SK-N-SH treated with all-trans-retinoic acid at 6 μM for 48 hours (cell line): Measurements from ENCODE around the gene LPP.

Source experiments
- ATAC-seq: fragments of 200-7000 bp; cut with Tn5 transposase; 3 replicates; pipeline ENCODE4 v1.9.1; 2020; ENCODE audit warnings: mild to moderate bottlenecking, moderate library complexity
- ARNTL ChIP-seq: fragments of 450-650 bp; formaldehyde crosslinking; IDR thresholded peaks from 2 replicates; pipeline ENCODE4 v1.5.0; 2020; ENCODE audit warnings: low read depth, mild to moderate bottlenecking, moderate library complexity, borderline replicate concordance
- BACH2 ChIP-seq: fragments of 250-450 bp; sonication (Bioruptor Pico); IDR thresholded peaks from 2 replicates; pipeline ENCODE4 v1.9.0; 2021; ENCODE audit warnings: mild to moderate bottlenecking, borderline replicate concordance
- CSDC2 ChIP-seq: fragments of 250-450 bp; sonication (Bioruptor Pico); IDR thresholded peaks from 2 replicates; pipeline ENCODE4 v1.5.0; 2020; ENCODE audit warnings: mild to moderate bottlenecking, moderate library complexity
- ESRRG ChIP-seq: fragments of 250-450 bp; sonication (Bioruptor Pico); IDR thresholded peaks from 2 replicates; pipeline ENCODE4 v1.6.1; 2021; ENCODE audit warnings: mild to moderate bottlenecking
- GLIS3 ChIP-seq: fragments of 250-450 bp; sonication (Bioruptor Pico); IDR thresholded peaks from 2 replicates; pipeline ENCODE4 v1.5.0; 2020; ENCODE audit warnings: mild to moderate bottlenecking, moderate library complexity
- OSR1 ChIP-seq: fragments of 250-450 bp; sonication (Bioruptor Pico); IDR thresholded peaks from 2 replicates; pipeline ENCODE4 v1.8.0; 2022; ENCODE audit warnings: moderate library complexity, mild to moderate bottlenecking, inconsistent platforms
- PPARA ChIP-seq: fragments of 250-450 bp; sonication (Bioruptor Pico); IDR thresholded peaks from 2 replicates; pipeline ENCODE4 v1.5.0; 2020; ENCODE audit warnings: mild to moderate bottlenecking, borderline replicate concordance
- RARB ChIP-seq: fragments of 250-450 bp; sonication (Bioruptor Pico); IDR thresholded peaks from 2 replicates; pipeline ENCODE4 v1.8.0; 2021; ENCODE audit warnings: mild to moderate bottlenecking, moderate library complexity
- SNAI2 ChIP-seq: fragments of 250-450 bp; sonication (Bioruptor Pico); IDR thresholded peaks from 2 replicates; pipeline ENCODE4 v1.5.0; 2020; ENCODE audit warnings: mild to moderate bottlenecking, moderate library complexity
- TCF4 ChIP-seq: fragments of 250-450 bp; sonication (Bioruptor Pico); IDR thresholded peaks from 2 replicates; pipeline ENCODE4 v1.8.0; 2021; ENCODE audit warnings: mild to moderate bottlenecking, moderate library complexity, borderline replicate concordance
- TOX ChIP-seq: fragments of 250-450 bp; sonication (Bioruptor Pico); IDR thresholded peaks from 2 replicates; pipeline ENCODE4 v1.8.0; 2021; ENCODE audit warnings: mild to moderate bottlenecking, moderate library complexity, borderline replicate concordance
- ZC3H10 ChIP-seq: fragments of 250-450 bp; sonication (Bioruptor Pico); IDR thresholded peaks from 2 replicates; pipeline ENCODE4 v1.5.1; 2021; ENCODE audit warnings: mild to moderate bottlenecking, moderate library complexity
- ZFP3 ChIP-seq: fragments of 250-450 bp; sonication (Bioruptor Pico); IDR thresholded peaks from 2 replicates; pipeline ENCODE4 v1.5.0; 2020; ENCODE audit warnings: mild to moderate bottlenecking, moderate library complexity
- ZFP30 ChIP-seq: fragments of 450-650 bp; formaldehyde crosslinking; IDR thresholded peaks from 2 replicates; pipeline ENCODE4 v1.5.0; 2022; ENCODE audit warnings: mild to moderate bottlenecking, moderate library complexity
- ZNF565 ChIP-seq: fragments of 450-650 bp; formaldehyde crosslinking; conservative IDR thresholded peaks from 2 replicates; pipeline ENCODE4 v1.5.0; 2020; ENCODE audit warnings: low read depth, mild to moderate bottlenecking, moderate library complexity
- ZNF8 ChIP-seq: fragments of 450-650 bp; formaldehyde crosslinking; IDR thresholded peaks from 2 replicates; pipeline ENCODE4 v1.5.0; 2020; ENCODE audit warnings: mild to moderate bottlenecking, moderate library complexity
- TF ChIP-seq, protein P1 (sequence below): fragments of 250-450 bp; sonication (Bioruptor Pico); IDR thresholded peaks from 2 replicates; pipeline ENCODE4 v1.5.1; 2020; ENCODE audit warnings: low read depth, mild to moderate bottlenecking, moderate library complexity
- TF ChIP-seq, protein P2 (sequence below): fragments of 250-450 bp; sonication (Bioruptor Pico); IDR thresholded peaks from 2 replicates; pipeline ENCODE4 v1.5.0; 2020; ENCODE audit warnings: mild to moderate bottlenecking, moderate library complexity
- TF ChIP-seq, protein P3 (sequence below): fragments of 250-450 bp; sonication (Bioruptor Pico); IDR thresholded peaks from 2 replicates; pipeline ENCODE4 v1.5.1; 2021; ENCODE audit warnings: mild to moderate bottlenecking, moderate library complexity
- TF ChIP-seq, protein P4 (sequence below): fragments of 250-450 bp; sonication (Bioruptor Pico); IDR thresholded peaks from 2 replicates; pipeline ENCODE4 v1.8.0; 2021; ENCODE audit warnings: low read depth, mild to moderate bottlenecking, moderate library complexity, borderline replicate concordance
- TF ChIP-seq, protein P5 (sequence below): fragments of 250-450 bp; sonication (Bioruptor Pico); IDR thresholded peaks from 2 replicates; pipeline ENCODE4 v1.8.0; 2020; ENCODE audit warnings: mild to moderate bottlenecking, moderate library complexity, borderline replicate concordance

Gene LPP

DNA sequence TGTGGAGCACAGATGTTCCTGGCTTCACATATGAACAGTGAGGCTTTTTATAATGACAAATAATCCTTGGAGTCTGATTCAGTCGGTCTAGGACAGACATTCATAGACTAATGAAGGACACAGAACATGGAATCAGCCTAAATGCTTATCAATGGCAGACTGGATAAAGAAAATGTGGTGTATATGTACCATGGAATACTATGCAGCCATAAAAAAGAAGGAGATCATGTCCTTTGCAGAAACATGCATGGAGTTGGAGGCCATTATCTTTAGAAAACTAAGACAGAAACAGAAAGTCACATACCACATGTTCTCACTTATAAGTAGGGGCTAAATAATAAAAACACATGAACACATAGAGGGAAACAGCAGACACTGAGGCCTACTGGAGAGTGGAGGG, 19.9 kb upstream of the LPP start:
- ATAC-seq = no peak

DNA sequence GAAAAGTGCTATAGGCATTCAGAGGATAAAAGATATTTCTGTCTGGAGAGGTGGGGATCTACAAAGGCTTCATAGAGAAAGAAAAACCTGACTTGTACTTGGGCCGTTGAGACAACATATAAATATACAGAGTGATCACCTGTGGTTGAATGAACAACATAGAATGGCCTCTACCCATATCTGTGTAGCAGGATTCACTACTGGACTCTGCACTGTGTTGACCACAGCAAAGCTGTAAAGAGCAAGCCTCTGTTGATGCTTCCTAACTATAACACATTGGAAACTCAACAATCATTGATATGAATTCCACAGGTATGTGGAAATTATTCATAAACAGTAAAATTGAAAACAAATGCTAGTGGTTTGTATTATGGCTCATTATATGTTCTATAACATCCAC, 19.1 kb upstream of the LPP start:
- no peak for ATAC-seq
- TF ChIP-seq GLIS3 (no peak), CSDC2 (CRISPR knock-in tag) (no peak), ZFP3 (no peak), ARNTL (CRISPR knock-in tag) (no peak), ESRRG (CRISPR knock-in tag) (no peak), SNAI2 (CRISPR knock-in tag) (no peak), TOX (no peak), ZNF565 (CRISPR knock-in tag) (no peak), TCF4 (no peak), RARB (CRISPR knock-in tag) (no peak), ZFP30 (CRISPR knock-in tag) (no peak), PPARA (CRISPR knock-in tag) (no peak), OSR1 (CRISPR knock-in tag) (no peak), ZC3H10 (CRISPR knock-in tag) (no peak)
- TF ChIP-seq, protein P1, sequence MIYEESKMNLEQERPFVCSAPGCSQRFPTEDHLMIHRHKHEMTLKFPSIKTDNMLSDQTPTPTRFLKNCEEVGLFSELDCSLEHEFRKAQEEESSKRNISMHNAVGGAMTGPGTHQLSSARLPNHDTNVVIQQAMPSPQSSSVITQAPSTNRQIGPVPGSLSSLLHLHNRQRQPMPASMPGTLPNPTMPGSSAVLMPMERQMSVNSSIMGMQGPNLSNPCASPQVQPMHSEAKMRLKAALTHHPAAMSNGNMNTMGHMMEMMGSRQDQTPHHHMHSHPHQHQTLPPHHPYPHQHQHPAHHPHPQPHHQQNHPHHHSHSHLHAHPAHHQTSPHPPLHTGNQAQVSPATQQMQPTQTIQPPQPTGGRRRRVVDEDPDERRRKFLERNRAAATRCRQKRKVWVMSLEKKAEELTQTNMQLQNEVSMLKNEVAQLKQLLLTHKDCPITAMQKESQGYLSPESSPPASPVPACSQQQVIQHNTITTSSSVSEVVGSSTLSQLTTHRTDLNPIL (CRISPR knock-in tag) = no peak
- TF ChIP-seq, protein P2, sequence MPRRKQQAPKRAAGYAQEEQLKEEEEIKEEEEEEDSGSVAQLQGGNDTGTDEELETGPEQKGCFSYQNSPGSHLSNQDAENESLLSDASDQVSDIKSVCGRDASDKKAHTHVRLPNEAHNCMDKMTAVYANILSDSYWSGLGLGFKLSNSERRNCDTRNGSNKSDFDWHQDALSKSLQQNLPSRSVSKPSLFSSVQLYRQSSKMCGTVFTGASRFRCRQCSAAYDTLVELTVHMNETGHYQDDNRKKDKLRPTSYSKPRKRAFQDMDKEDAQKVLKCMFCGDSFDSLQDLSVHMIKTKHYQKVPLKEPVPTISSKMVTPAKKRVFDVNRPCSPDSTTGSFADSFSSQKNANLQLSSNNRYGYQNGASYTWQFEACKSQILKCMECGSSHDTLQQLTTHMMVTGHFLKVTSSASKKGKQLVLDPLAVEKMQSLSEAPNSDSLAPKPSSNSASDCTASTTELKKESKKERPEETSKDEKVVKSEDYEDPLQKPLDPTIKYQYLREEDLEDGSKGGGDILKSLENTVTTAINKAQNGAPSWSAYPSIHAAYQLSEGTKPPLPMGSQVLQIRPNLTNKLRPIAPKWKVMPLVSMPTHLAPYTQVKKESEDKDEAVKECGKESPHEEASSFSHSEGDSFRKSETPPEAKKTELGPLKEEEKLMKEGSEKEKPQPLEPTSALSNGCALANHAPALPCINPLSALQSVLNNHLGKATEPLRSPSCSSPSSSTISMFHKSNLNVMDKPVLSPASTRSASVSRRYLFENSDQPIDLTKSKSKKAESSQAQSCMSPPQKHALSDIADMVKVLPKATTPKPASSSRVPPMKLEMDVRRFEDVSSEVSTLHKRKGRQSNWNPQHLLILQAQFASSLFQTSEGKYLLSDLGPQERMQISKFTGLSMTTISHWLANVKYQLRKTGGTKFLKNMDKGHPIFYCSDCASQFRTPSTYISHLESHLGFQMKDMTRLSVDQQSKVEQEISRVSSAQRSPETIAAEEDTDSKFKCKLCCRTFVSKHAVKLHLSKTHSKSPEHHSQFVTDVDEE (CRISPR knock-in tag) = no peak
- TF ChIP-seq, protein P3, sequence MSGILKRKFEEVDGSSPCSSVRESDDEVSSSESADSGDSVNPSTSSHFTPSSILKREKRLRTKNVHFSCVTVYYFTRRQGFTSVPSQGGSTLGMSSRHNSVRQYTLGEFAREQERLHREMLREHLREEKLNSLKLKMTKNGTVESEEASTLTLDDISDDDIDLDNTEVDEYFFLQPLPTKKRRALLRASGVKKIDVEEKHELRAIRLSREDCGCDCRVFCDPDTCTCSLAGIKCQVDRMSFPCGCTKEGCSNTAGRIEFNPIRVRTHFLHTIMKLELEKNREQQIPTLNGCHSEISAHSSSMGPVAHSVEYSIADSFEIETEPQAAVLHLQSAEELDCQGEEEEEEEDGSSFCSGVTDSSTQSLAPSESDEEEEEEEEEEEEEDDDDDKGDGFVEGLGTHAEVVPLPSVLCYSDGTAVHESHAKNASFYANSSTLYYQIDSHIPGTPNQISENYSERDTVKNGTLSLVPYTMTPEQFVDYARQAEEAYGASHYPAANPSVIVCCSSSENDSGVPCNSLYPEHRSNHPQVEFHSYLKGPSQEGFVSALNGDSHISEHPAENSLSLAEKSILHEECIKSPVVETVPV = no peak
- TF ChIP-seq, protein P4, sequence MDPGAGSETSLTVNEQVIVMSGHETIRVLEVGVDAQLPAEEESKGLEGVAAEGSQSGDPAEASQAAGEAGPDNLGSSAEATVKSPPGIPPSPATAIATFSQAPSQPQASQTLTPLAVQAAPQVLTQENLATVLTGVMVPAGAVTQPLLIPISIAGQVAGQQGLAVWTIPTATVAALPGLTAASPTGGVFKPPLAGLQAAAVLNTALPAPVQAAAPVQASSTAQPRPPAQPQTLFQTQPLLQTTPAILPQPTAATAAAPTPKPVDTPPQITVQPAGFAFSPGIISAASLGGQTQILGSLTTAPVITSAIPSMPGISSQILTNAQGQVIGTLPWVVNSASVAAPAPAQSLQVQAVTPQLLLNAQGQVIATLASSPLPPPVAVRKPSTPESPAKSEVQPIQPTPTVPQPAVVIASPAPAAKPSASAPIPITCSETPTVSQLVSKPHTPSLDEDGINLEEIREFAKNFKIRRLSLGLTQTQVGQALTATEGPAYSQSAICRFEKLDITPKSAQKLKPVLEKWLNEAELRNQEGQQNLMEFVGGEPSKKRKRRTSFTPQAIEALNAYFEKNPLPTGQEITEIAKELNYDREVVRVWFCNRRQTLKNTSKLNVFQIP = no peak
- TF ChIP-seq, all 23 proteins: peak for 0

More for the DNA sequence above, 19.9 kb upstream of the LPP start:
- TF ChIP-seq ZNF8 (no peak), CSDC2 (CRISPR knock-in tag) (no peak), ESRRG (CRISPR knock-in tag) (no peak), BACH2 (CRISPR knock-in tag) (no peak), ZFP30 (CRISPR knock-in tag) (no peak), ARNTL (CRISPR knock-in tag) (no peak), ZC3H10 (CRISPR knock-in tag) (no peak)
- TF ChIP-seq, protein P4 = no peak
- TF ChIP-seq, protein P5, sequence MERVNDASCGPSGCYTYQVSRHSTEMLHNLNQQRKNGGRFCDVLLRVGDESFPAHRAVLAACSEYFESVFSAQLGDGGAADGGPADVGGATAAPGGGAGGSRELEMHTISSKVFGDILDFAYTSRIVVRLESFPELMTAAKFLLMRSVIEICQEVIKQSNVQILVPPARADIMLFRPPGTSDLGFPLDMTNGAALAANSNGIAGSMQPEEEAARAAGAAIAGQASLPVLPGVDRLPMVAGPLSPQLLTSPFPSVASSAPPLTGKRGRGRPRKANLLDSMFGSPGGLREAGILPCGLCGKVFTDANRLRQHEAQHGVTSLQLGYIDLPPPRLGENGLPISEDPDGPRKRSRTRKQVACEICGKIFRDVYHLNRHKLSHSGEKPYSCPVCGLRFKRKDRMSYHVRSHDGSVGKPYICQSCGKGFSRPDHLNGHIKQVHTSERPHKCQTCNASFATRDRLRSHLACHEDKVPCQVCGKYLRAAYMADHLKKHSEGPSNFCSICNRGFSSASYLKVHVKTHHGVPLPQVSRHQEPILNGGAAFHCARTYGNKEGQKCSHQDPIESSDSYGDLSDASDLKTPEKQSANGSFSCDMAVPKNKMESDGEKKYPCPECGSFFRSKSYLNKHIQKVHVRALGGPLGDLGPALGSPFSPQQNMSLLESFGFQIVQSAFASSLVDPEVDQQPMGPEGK (CRISPR knock-in tag) = no peak
- TF ChIP-seq, protein P3 = no peak
